ENCODE results near the gene PALMD. TPM values are rescaled to one million over a fixed set of nuclear protein-coding genes. Genes with fewer than 3 reads are reported as not detected.

PALMD gene
- total RNA-seq, 1 donor from 2014 or later, result 34.4 TPM

DNA sequence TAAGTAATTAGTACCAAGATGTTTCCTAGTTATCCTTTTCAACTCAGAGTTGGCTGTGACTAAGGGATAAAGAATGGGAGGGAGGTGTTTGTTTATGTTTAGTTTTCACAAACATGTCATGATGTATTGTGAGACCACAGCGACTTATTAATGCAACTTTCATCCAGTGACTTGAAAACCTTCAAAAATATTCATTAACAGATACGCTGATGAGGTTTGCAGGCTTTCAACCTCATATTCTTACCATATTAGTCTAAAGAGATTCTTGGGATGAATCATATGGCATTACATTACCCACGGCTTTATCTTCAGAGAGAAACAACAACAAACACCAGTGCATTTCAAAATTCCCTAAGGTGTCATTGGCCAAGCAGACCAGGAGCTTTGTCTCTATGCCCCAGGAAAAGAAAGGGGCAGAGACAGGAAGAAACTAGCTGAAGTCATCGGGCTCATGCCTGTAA is 36.4 kb downstream of the PALMD start:
- H3K36me3 ChIP-seq, result no peaks in the 10 kb centered on the region
- H3K27me3 ChIP-seq, result no peaks in the 10 kb centered on the region
- no peak overlapping the region for H3K4me3 ChIP-seq
- no peak for TF ChIP-seq CTCF (IDR thresholded peaks at IDR 0.05)
- H3K4me1 ChIP-seq, result no peaks in the 10 kb centered on the region
- DNase-seq (ENCODE audit: low spot score in 2 of 2), result no peak
- H3K27ac ChIP-seq, result no peak overlapping the region
- no peaks in the 10 kb centered on the region for H3K9me3 ChIP-seq
- intact Hi-C loops (cut with DNase I), result no loop called here

DNA sequence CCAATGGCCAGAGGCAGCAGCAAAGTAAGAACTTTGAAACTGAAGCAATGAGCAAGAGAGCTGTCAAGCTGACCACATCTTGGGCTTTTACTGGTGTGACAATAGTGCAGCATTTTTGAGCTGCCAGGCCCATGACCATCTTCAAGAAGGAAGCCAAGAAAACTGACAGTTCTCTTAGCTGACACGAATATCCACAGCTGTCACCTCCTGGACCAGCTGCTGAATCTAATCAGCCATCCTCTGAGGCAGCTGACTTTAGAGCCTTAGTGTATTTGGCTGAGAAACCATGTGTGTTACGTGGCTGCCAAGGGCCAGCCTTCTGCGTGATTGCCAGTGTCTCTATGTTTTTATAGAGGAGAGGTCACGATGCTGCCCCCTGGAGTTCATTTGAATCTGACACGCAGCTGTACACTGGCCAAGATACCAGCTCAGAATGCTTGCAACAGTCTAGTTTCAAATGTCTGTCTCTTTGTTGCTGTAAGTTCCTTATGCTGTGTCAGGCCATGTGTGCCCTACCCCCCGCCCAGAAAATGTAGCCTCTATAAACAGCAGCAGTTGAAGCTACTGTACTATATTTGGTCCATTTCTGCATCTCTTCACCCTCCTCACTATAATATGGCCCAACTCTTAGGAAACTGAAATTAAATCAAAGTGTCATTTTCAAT is 39.7 kb downstream of the PALMD start:
- peak in 1 of 2 donors; percentile 73 for DNase-seq (ENCODE audit: low spot score in 2 of 2)
- Histone ChIP-seq H3K27me3 (no peaks in the 10 kb centered on the region), H3K36me3 (no peaks in the 10 kb centered on the region), H3K4me3 (no peak overlapping the region), H3K9me3 (no peaks in the 10 kb centered on the region), H3K4me1 (no peaks in the 10 kb centered on the region), H3K27ac (no peak overlapping the region)
- intact Hi-C loops (cut with DNase I), result no loop called here
- peak in 1 of 3 experiments; percentile 6 for TF ChIP-seq CTCF (IDR thresholded peaks at IDR 0.05)

GRCh38 chr1:99691175-99691574 is 45.3 kb downstream of the PALMD start:
- DNase-seq (ENCODE audit: low spot score in 2 of 2), result no peak
- intact Hi-C loops (cut with DNase I), result no loop called here

DNA sequence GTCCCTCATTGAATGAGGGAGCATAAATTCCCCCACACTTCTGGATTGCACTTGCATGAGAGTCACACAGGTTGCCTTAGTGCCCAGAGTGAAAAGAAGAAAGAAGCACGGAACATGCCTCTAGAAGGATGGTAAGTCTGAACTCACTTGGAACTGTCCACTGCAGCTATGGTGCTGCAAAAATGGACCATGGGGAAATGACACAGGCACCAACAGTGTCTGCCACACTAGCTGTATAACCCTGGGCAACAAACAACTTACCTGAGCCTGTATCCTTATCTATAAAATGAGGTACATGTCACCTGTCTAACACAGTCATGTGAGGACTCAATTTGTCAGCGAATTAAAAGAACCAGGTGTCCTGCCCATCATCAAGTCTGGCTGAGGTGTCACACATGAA is 50.7 kb downstream of the PALMD start:
- H3K27ac ChIP-seq, result no peak overlapping the region
- TF ChIP-seq CTCF (IDR thresholded peaks at IDR 0.05), result no peak

More at GRCh38 chr1:99691175-99691574, 45.3 kb downstream of the PALMD start:
- Histone ChIP-seq H3K36me3 (no peaks in the 10 kb centered on the region), H3K4me3 (no peak overlapping the region), H3K4me1 (no peaks in the 10 kb centered on the region), H3K27ac (no peak overlapping the region), H3K9me3 (no peaks in the 10 kb centered on the region), H3K27me3 (no peaks in the 10 kb centered on the region)
- no peak for TF ChIP-seq CTCF (IDR thresholded peaks at IDR 0.05)

DNA sequence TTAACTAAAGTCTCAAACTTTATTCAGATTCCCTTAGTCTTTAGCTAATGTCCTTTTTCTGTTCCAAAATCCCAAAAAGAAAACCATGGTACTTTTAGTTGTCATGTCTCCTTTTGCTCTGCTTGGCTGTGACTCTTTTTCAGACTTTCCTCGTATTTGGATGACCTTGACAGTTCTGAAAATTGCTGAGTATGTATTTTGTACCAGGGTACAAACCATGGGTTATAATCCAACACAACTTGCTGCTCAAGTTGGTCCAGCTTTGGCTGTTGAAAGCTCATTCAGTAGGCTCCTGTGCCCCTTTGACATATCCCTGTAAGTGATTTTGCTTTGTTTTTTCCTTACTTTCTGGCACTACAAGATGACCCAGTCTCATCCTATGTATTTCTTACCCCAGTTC is 51.7 kb downstream of the PALMD start:
- no peak for DNase-seq (ENCODE audit: low spot score in 2 of 2)
- TF ChIP-seq CTCF (IDR thresholded peaks at IDR 0.05), result no peak
- H3K27ac ChIP-seq, result no peak overlapping the region
- H3K4me1 ChIP-seq, result no peaks in the 10 kb centered on the region
- peaks cover 0 to 5% of the 10 kb centered on the region in 2 donors for H3K9me3 ChIP-seq
- H3K36me3 ChIP-seq, result no peaks in the 10 kb centered on the region
- intact Hi-C loops (cut with DNase I), result no loop called here
- no peaks in the 10 kb centered on the region for H3K27me3 ChIP-seq
- no peak overlapping the region for H3K4me3 ChIP-seq

More for the DNA sequence above, 50.7 kb downstream of the PALMD start:
- H3K4me3 ChIP-seq, result no peak overlapping the region
- no peaks in the 10 kb centered on the region for H3K27me3 ChIP-seq
- H3K4me1 ChIP-seq, result no peaks in the 10 kb centered on the region
- no peak for DNase-seq (ENCODE audit: low spot score in 2 of 2)
- peaks cover 0 to 5% of the 10 kb centered on the region in 2 donors for H3K9me3 ChIP-seq
- intact Hi-C loops (cut with DNase I), result no loop called here
- H3K36me3 ChIP-seq, result no peaks in the 10 kb centered on the region
